NB4 (cell line): ENCODE measurements around the gene SRMS.

Source experiments
- DNase-seq: peaks from one replicate; pipeline ENCODE4 v3.0.0; 2010; ENCODE audit warnings: low read depth
- H3K4me3 ChIP-seq: one replicate; pipeline ENCODE4 v1.5.1; 2011; ENCODE audit warnings: mild to moderate bottlenecking, low read depth, low read length, moderate library complexity
- MYC ChIP-seq: IDR thresholded peaks from 2 replicates; pipeline ENCODE4 v1.6.1; 2011; ENCODE audit warnings: low read depth, low read length
- POLR2A ChIP-seq: IDR thresholded peaks from 2 replicates; pipeline ENCODE4 v1.6.1; 2011; ENCODE audit warnings: mild to moderate bottlenecking; ENCODE audit not compliant: insufficient read length; ENCODE audit errors: extremely low read depth
- TF ChIP-seq, protein P1 (sequence below): IDR thresholded peaks from one replicate; pipeline ENCODE4 v1.5.1; 2012; ENCODE audit warnings: low read depth, low read length
- TF ChIP-seq, protein P2 (sequence below): IDR thresholded peaks from 2 replicates; pipeline ENCODE4 v1.6.1; 2011; ENCODE audit warnings: low read depth, low read length

SRMS gene

DNA sequence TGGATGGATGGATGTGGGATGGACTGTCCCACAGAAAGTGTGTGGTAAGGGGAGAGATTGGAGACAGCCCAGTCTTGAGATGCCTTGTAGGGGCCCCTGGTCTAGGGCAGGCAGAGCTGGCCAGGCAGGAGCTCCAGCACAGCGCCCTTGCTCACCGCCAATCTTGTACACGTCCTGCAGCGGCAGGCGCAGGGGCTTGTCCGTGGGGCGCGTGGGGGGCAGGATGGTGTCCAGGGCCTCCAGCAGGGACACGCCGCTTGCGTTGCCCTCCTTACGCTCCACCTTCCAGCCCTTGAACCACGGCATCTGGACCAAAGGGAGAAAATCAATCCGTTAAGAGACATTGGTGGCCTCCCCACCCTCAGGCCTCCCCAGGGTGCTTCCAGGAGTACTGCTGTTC, 54.6 kb downstream of the SRMS start:
- TF ChIP-seq POLR2A, result no peak
- TF ChIP-seq, protein P1, sequence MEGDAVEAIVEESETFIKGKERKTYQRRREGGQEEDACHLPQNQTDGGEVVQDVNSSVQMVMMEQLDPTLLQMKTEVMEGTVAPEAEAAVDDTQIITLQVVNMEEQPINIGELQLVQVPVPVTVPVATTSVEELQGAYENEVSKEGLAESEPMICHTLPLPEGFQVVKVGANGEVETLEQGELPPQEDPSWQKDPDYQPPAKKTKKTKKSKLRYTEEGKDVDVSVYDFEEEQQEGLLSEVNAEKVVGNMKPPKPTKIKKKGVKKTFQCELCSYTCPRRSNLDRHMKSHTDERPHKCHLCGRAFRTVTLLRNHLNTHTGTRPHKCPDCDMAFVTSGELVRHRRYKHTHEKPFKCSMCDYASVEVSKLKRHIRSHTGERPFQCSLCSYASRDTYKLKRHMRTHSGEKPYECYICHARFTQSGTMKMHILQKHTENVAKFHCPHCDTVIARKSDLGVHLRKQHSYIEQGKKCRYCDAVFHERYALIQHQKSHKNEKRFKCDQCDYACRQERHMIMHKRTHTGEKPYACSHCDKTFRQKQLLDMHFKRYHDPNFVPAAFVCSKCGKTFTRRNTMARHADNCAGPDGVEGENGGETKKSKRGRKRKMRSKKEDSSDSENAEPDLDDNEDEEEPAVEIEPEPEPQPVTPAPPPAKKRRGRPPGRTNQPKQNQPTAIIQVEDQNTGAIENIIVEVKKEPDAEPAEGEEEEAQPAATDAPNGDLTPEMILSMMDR, result no peak
- TF ChIP-seq, protein P2, sequence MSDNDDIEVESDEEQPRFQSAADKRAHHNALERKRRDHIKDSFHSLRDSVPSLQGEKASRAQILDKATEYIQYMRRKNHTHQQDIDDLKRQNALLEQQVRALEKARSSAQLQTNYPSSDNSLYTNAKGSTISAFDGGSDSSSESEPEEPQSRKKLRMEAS, result no peak
- H3K4me3 ChIP-seq, result no peak overlapping the region
- DNase-seq, result no peak

DNA sequence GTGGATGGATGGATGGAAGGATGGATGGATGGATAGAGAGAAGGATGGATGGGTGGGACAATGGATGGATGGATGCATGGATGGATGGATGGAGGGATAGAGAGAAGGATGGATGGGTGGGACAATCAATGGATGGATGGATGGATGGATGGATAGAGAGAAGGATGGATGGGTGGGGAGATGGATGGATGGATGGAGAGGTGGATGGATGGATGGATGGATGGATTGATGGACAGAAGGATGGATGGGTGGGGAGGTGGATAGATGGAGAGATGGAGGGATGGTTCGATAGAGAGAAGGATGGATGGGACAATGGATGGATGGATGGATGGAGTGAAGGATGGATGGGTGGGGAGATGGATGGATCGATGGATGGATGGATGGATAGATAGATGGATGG, 55.0 kb downstream of the SRMS start:
- no peak overlapping the region for H3K4me3 ChIP-seq
- DNase-seq, result no peak
- TF ChIP-seq, protein P2, result no peak
- TF ChIP-seq, protein P1, result no peak
- no peak for TF ChIP-seq POLR2A
- TF ChIP-seq MYC, result no peak

DNA sequence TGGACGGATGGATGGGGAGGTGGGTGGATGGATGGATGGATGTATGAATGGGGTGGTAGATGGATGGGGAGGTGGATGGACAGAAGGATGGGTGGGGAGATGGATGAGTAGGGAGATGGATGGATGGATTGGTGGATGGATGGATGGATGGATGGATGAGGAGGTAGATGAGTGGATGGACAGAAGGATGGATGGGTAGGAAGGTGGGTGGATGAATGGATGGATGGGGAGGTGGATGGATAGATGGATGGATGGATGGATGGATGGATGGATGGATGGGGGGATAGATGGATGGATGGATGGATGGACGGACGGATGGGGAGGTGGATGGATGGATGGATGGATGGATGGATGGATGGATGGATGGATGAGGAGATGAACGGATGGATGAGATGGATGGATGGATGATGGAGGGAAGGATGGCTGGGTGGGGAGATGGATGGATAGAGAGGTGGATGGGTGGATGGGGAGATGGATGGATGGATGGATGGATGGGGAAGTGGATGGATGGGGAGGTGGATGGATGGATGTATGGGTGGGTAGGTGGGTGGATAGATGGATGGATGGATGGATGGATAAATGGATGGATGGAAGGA, 55.8 kb downstream of the SRMS start:
- TF ChIP-seq, protein P2, result no peak
- TF ChIP-seq MYC (no peak), POLR2A (no peak)
- TF ChIP-seq, protein P1, result no peak
- no peak for DNase-seq
- no peak overlapping the region for H3K4me3 ChIP-seq

DNA sequence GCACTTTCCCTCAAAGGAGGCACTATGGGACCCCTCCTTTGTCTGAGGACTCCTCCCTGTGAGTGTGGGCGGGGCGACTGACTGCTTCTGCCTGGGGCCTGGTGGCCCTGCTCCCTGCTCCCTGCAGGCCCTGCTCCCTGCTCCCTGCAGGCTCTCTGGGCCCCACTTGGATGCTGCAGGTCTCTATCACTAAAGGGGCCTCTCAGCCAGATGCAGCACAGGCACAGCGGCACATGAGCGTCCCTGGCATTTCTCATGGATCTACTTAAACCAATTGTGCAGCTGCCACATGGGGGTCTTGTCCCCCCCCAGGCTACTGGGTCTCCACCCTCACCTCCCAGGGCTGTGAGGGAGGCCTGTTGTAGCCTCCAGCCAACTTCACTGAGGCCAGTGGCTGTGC, 56.5 kb downstream of the SRMS start:
- no peak overlapping the region for H3K4me3 ChIP-seq
- TF ChIP-seq POLR2A (no peak), MYC (no peak)
- TF ChIP-seq, protein P1, result no peak
- DNase-seq, result no peak
